Measurements from ENCODE around the gene TBL2. TPM values are rescaled to one million over a fixed set of nuclear protein-coding genes. Genes with fewer than 3 reads are reported as not detected.
"Not testable (repeated sequence)": the region's sequence is repeated elsewhere in the genome, so short reads cannot be mapped to it uniquely, and the experiment has no call there.

TBL2 gene
- total and polyA plus RNA-seq, 2 donors (not counting 1 experiment from before 2014, with no cell fraction given): 15.1 to 34.6 TPM

GRCh38 chr7:73611017-73611555 is 32.7 kb upstream of the TBL2 start:
- Mint-ChIP-seq H3K4me1 (no peaks in the 10 kb centered on the region), H3K9me3 (ENCODE audit: insufficient read depth) (no peaks in the 10 kb centered on the region), H3K27ac (no peak overlapping the region), H3K4me3 (no peak overlapping the region), H3K27me3 (peaks cover 41% of the 10 kb centered on the region)
- POLR2A ChIA-PET: no interaction called here
- Histone ChIP-seq H3K9ac (ENCODE audit: low read length) (no peak overlapping the region), H3K9me3 (ENCODE audit: control extremely low read depth in 1 of 3, control insufficient read depth in 2 of 3, insufficient read depth in 1 of 3, low read length in 2 of 3) (peaks cover 0 to 4% (median 0%) of the 10 kb centered on the region in 3 donors), H3K27me3 (replicated peaks in 1 of 4; ENCODE audit: control extremely low read depth in 1 of 4, control insufficient read depth in 3 of 4, insufficient read depth in 4 of 4, low read length in 3 of 4) (peaks cover 0 to 35% (median 10%) of the 10 kb centered on the region in 4 experiments), H3K79me2 (ENCODE audit: control insufficient read depth, insufficient read depth, low read length) (no peaks in the 10 kb centered on the region), H3K4me1 (ENCODE audit: control insufficient read depth in 2 of 2, insufficient read depth in 2 of 2, low read length in 2 of 2) (peaks cover 8% of the 10 kb centered on the region in 2 donors), H3K4me3 (ENCODE audit: control extremely low read depth in 1 of 5, extremely low read depth in 1 of 5, insufficient read depth in 1 of 5, low read depth in 2 of 5, low read length in 4 of 5) (no peak overlapping the region), H3K27ac (ENCODE audit: low read length in 2 of 2) (no peak overlapping the region), H3K36me3 (replicated peaks in 1 of 2; ENCODE audit: control extremely low read depth in 1 of 2, control insufficient read depth in 1 of 2, extremely low read depth in 1 of 2, insufficient read depth in 2 of 2, low read length in 1 of 2) (no peaks in the 10 kb centered on the region), H2AFZ (ENCODE audit: insufficient read depth, low read depth, low read length, poor library complexity, severe bottlenecking) (no peak overlapping the region), H3K4me2 (replicated peaks; ENCODE audit: low read depth, low read length, poor library complexity, severe bottlenecking) (no peak overlapping the region), H4K20me1 (ENCODE audit: control insufficient read depth, insufficient read depth, low read length, poor library complexity, severe bottlenecking) (no peaks in the 10 kb centered on the region)
- no peak for TF ChIP-seq CTCF (IDR thresholded peaks at IDR 0.05)
- TF ChIP-seq EZH2 (IDR thresholded peaks at IDR 0.05; ENCODE audit: borderline replicate concordance, insufficient read depth, low read depth, low read length, poor library complexity, severe bottlenecking): no peak
- ATAC-seq (ENCODE audit: low read depth): no peak
- CTCF ChIA-PET: interaction anchor here (1.3 kb wide), 1 partner anchor 19 kb away, joined by 3 read pairs; no protein-coding TSS in a partner anchor
- intact Hi-C loops (cut with micrococcal nuclease): no loop called here
- DNase-seq: no peak
- 51% methylated on average over 9 of the region's 11 CpGs for WGBS (ENCODE audit: insufficient coverage)

GRCh38 chr7:73610105-73610504 is 31.7 kb upstream of the TBL2 start:
- CTCF ChIA-PET: interaction anchor here (1.3 to 7.7 kb wide), 3 partner anchors 20 to 130 kb away, joined by 3 to 93 read pairs (median 4); no protein-coding TSS in a partner anchor
- H3K4me2 ChIP-seq (replicated peaks; ENCODE audit: low read depth, low read length, poor library complexity, severe bottlenecking): no peak overlapping the region
- no peak overlapping the region for H3K27ac ChIP-seq (ENCODE audit: low read length in 2 of 2)
- H4K20me1 ChIP-seq (ENCODE audit: control insufficient read depth, insufficient read depth, low read length, poor library complexity, severe bottlenecking): no peaks in the 10 kb centered on the region
- peaks cover 0 to 31% (median 9%) of the 10 kb centered on the region in 4 experiments for H3K27me3 ChIP-seq (replicated peaks in 1 of 4; ENCODE audit: control extremely low read depth in 1 of 4, control insufficient read depth in 3 of 4, insufficient read depth in 4 of 4, low read length in 3 of 4)
- no peak overlapping the region for H2AFZ ChIP-seq (ENCODE audit: insufficient read depth, low read depth, low read length, poor library complexity, severe bottlenecking)
- Mint-ChIP-seq H3K9me3 (ENCODE audit: insufficient read depth) (no peaks in the 10 kb centered on the region), H3K27ac (no peak overlapping the region), H3K4me1 (no peaks in the 10 kb centered on the region), H3K27me3 (peaks cover 41% of the 10 kb centered on the region), H3K4me3 (no peak overlapping the region)
- DNase-seq (no peak), ATAC-seq (ENCODE audit: low read depth) (no peak)
- TF ChIP-seq CTCF (IDR thresholded peaks at IDR 0.05): no peak
- no peak for TF ChIP-seq EZH2 (IDR thresholded peaks at IDR 0.05; ENCODE audit: borderline replicate concordance, insufficient read depth, low read depth, low read length, poor library complexity, severe bottlenecking)
- peaks cover 0 to 4% (median 0%) of the 10 kb centered on the region in 3 donors for H3K9me3 ChIP-seq (ENCODE audit: control extremely low read depth in 1 of 3, control insufficient read depth in 2 of 3, insufficient read depth in 1 of 3, low read length in 2 of 3)
- H3K9ac ChIP-seq (ENCODE audit: low read length): no peak overlapping the region
- POLR2A ChIA-PET: no interaction called here
- H3K79me2 ChIP-seq (ENCODE audit: control insufficient read depth, insufficient read depth, low read length): no peaks in the 10 kb centered on the region
- no peaks in the 10 kb centered on the region for H3K36me3 ChIP-seq (replicated peaks in 1 of 2; ENCODE audit: control extremely low read depth in 1 of 2, control insufficient read depth in 1 of 2, extremely low read depth in 1 of 2, insufficient read depth in 2 of 2, low read length in 1 of 2)
- intact Hi-C loops (cut with micrococcal nuclease): no loop called here
- peaks cover 8% of the 10 kb centered on the region in 2 donors for H3K4me1 ChIP-seq (ENCODE audit: control insufficient read depth in 2 of 2, insufficient read depth in 2 of 2, low read length in 2 of 2)
- WGBS (ENCODE audit: insufficient coverage): 71% methylated on average over 4 of the region's 4 CpGs
- H3K4me3 ChIP-seq (ENCODE audit: control extremely low read depth in 1 of 5, extremely low read depth in 1 of 5, insufficient read depth in 1 of 5, low read depth in 2 of 5, low read length in 4 of 5): no peak overlapping the region

GRCh38 chr7:73607692-73607983 is 29.3 kb upstream of the TBL2 start:
- not testable (repeated sequence) for ATAC-seq (ENCODE audit: low read depth); H2AFZ ChIP-seq (ENCODE audit: insufficient read depth, low read depth, low read length, poor library complexity, severe bottlenecking); H3K4me3 ChIP-seq (ENCODE audit: control extremely low read depth in 1 of 5, extremely low read depth in 1 of 5, insufficient read depth in 1 of 5, low read depth in 2 of 5, low read length in 4 of 5); H3K27ac ChIP-seq (ENCODE audit: low read length in 2 of 2); H3K4me1 Mint-ChIP-seq; H3K4me2 ChIP-seq (replicated peaks; ENCODE audit: low read depth, low read length, poor library complexity, severe bottlenecking); H3K9ac ChIP-seq (ENCODE audit: low read length); H3K27ac Mint-ChIP-seq; H3K4me3 Mint-ChIP-seq; H3K9me3 ChIP-seq (ENCODE audit: control extremely low read depth in 1 of 3, control insufficient read depth in 2 of 3, insufficient read depth in 1 of 3, low read length in 2 of 3); H3K79me2 ChIP-seq (ENCODE audit: control insufficient read depth, insufficient read depth, low read length); H3K36me3 ChIP-seq (replicated peaks in 1 of 2; ENCODE audit: control extremely low read depth in 1 of 2, control insufficient read depth in 1 of 2, extremely low read depth in 1 of 2, insufficient read depth in 2 of 2, low read length in 1 of 2); H4K20me1 ChIP-seq (ENCODE audit: control insufficient read depth, insufficient read depth, low read length, poor library complexity, severe bottlenecking); DNase-seq; H3K9me3 Mint-ChIP-seq (ENCODE audit: insufficient read depth); H3K4me1 ChIP-seq (ENCODE audit: control insufficient read depth in 2 of 2, insufficient read depth in 2 of 2, low read length in 2 of 2)
- H3K27me3 ChIP-seq (replicated peaks in 1 of 4; ENCODE audit: control extremely low read depth in 1 of 4, control insufficient read depth in 3 of 4, insufficient read depth in 4 of 4, low read length in 3 of 4): peaks cover 0 to 22% (median 7%) of the 10 kb centered on the region in 4 experiments
- intact Hi-C loops (cut with micrococcal nuclease): loop anchor here (2.0 kb wide), 1 partner anchor 127 kb away; no protein-coding TSS in a partner anchor
- ChIA-PET POLR2A (interaction anchor here (0.8 kb wide), 1 partner anchor 24 kb away, joined by 4 read pairs; no protein-coding TSS in a partner anchor), CTCF (interaction anchor here (0.6 to 7.7 kb wide), 28 partner anchors 8 to 565 kb away, joined by 3 to 93 read pairs (median 5); partner anchors contain the start of genes ABHD11, BAZ1B, STX1A and VPS37D)
- 83% methylated on average over 1 of the region's 5 CpGs for WGBS (ENCODE audit: insufficient coverage)
- peaks cover 29% of the 10 kb centered on the region for H3K27me3 Mint-ChIP-seq
